Effector CD8-positive, alpha-beta T cell (primary cell): ENCODE measurements around the gene ITPRIPL2.

Experiments used
- DNase-seq: peaks from one replicate; lab custom pipeline; 2025; lab: John Stamatoyannopoulos, UW

ITPRIPL2 gene

GRCh38 chr16:19142939-19143598 is 29.3 kb downstream of the ITPRIPL2 start:
- no peak for DNase-seq

- no peak for DNase-seq
Observed at GRCh38 chr16:19143599-19143956, 29.8 kb downstream of the ITPRIPL2 start.

- no peak for DNase-seq
Observed at GRCh38 chr16:19145010-19145409, 31.2 kb downstream of the ITPRIPL2 start.

GRCh38 chr16:19147126-19147525 is 33.4 kb downstream of the ITPRIPL2 start:
- no peak for DNase-seq

GRCh38 chr16:19147627-19148026 is 33.9 kb downstream of the ITPRIPL2 start:
- no peak for DNase-seq

- DNase-seq, result no peak
Observed at GRCh38 chr16:19148189-19148588, 34.4 kb downstream of the ITPRIPL2 start.

- no peak for DNase-seq
Observed at GRCh38 chr16:19151310-19151709, 37.5 kb downstream of the ITPRIPL2 start.

- no peak for DNase-seq
Observed at GRCh38 chr16:19152042-19152441, 38.3 kb downstream of the ITPRIPL2 start.

- DNase-seq, result no peak
Observed at GRCh38 chr16:19153876-19154275, 40.1 kb downstream of the ITPRIPL2 start.

GRCh38 chr16:19162085-19162484 is 48.3 kb downstream of the ITPRIPL2 start:
- no peak for DNase-seq

- no peak for DNase-seq
Observed at GRCh38 chr16:19163215-19163614, 49.5 kb downstream of the ITPRIPL2 start.

GRCh38 chr16:19164285-19164684 is 50.5 kb downstream of the ITPRIPL2 start:
- no peak for DNase-seq

GRCh38 chr16:19165101-19165500 is 51.3 kb downstream of the ITPRIPL2 start:
- no peak for DNase-seq

GRCh38 chr16:19166500-19166899 is 52.7 kb downstream of the ITPRIPL2 start:
- DNase-seq, result no peak

GRCh38 chr16:19167710-19168370 is 54.1 kb downstream of the ITPRIPL2 start, which contains the start of gene SYT17:
Gene SYT17, plus strand, starts transcription at chr16:19168240. Its CDS starts 407 bp downstream, at chr16:19168647.
- no peak for DNase-seq

- DNase-seq, result no peak
Observed at GRCh38 chr16:19168371-19169081, 54.8 kb downstream of the ITPRIPL2 start.

- DNase-seq, result no peak
Observed at GRCh38 chr16:19169082-19169639, 55.4 kb downstream of the ITPRIPL2 start.

GRCh38 chr16:19170043-19170655 is 56.4 kb downstream of the ITPRIPL2 start:
- DNase-seq, result no peak
